HG03460 (cell line): ENCODE data around the gene CGRRF1.
A peak's percentile ranks its signal among the peaks of the same experiment; 100 is the strongest.

Experiments used
- ATAC-seq: cut with Tn5 transposase; IDR thresholded peaks from one replicate; pipeline ENCODE4 v1.9.1; 2021; ENCODE audit not compliant: unreplicated experiment

Gene CGRRF1

DNA sequence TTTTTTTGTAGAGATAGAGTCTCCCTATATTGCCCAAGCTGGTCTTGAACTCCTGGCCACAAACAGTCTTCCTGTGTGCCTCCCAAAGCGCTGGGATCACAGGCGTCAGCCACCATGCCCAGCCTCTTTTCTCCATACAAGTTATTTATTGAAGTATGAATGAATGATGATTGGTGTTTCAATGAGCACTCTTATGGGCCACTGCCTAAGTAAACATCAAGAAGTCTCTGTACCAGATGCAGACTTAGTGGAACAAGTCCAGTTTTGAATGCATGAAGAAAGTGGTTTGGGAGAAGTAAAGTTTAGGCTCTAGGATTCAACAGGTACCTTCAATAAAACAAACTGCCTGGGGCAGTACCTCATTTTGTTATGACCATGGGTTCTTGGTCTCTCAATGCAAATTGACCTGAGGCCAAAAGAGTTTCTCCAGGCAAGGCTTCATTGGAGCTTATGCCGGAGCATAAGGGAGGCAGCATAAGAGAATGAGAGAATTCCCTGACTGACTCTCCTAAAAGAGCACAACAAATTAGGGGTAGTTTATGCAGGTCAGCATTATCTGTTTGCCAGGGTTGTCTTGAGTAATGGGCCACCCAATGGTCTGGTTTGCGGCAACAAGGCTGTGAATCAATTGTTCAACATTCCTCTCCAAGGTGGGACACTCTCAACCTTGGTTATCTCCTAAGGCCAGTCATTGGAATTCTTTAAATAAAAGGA, 19.8 kb upstream of the CGRRF1 start:
- ATAC-seq: no peak

GRCh38 chr14:54490445-54491175, 19.1 kb upstream of the CGRRF1 start:
- no peak for ATAC-seq

DNA sequence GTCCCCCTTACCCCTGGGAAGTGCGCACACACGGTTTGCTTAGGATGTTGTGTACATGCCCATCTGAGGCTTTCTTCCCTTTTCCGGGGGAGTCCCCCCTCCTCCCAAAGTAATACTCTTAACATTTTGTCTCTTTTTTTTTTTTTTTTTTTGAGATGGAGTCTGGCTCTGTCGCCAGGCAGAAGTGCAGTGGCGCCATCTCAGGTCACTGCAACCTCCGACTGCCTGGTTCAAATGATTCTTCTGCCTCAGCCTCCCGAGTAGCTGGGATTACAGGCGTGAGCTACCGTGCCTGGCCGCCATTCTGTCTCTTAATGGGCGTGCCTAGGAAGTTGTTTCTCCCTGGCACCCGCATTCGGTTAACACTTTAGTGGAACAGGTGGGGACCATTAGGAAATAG, 16.4 kb upstream of the CGRRF1 start:
- ATAC-seq: no peak

GRCh38 chr14:54497224-54497623, 12.5 kb upstream of the CGRRF1 start:
- no peak for ATAC-seq

DNA sequence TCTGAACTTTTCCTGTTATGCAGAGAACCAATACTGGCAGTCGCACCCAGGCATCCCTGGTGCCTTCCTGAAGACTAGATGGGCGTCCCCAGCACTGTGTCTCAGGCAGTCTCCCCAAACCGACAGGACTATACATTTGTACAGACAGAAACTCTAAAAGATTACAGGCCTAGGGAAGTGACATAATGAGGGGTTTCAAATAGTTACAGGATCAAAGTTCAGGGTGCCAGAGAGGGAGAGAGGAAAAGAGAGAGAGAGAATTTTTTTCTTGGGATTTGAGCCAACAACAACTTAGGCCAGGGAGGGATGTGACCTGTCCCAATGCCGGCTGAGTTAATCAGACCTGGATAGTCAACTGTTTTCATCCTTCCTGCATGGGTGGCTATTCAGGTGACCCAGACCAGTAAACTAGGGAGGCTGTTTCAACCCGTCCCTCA, 11.6 kb upstream of the CGRRF1 start:
- ATAC-seq: no peak

- no peak for ATAC-seq
Observed at GRCh38 chr14:54498579-54498978, 11.1 kb upstream of the CGRRF1 start.

- ATAC-seq: no peak
Observed at GRCh38 chr14:54500744-54501143, 9.0 kb upstream of the CGRRF1 start.

DNA sequence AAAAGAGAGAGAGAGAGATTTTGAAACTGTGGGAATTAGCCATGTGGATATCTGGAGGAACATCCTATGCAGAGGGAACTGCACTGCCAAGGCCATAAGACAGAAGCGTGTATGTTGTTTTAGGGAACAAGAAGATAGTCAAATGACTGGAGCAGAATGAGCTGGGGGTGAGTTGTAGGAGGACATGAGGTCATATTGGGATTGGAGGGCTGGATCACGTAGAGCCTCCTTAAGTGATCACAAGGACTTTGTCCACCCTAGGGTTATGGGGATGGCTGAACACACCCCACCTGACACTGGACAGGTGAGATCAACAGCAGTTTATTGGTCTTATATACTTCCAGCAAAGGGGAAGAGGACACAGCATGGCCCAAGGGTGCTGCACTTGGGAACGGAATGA, 8.2 kb upstream of the CGRRF1 start:
- no peak for ATAC-seq

DNA sequence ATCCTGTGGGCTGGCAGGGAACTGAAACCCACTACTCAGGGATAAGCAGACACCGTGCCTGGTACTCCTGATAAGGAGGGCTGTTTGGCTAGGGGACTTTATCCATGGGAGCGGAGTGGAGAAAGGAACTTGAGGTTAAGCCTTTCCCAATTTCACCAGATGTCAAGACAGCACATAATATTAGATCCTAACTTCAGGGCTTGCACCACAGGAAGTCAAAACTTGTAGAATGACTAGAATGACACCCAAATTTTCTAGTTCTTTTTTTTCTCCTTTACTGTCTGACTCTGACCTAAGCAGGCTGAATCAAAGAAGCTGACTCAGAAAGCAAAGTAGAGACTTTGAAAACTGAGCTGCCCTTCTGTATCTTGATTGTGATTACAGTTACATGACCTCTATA, 7.1 kb upstream of the CGRRF1 start:
- ATAC-seq: no peak

- ATAC-seq: no peak
Observed at GRCh38 chr14:54503486-54503885, 6.2 kb upstream of the CGRRF1 start.

GRCh38 chr14:54512393-54512792, 2.7 kb downstream of the CGRRF1 start:
- ATAC-seq: no peak

- ATAC-seq: no peak
Observed at GRCh38 chr14:54515670-54516069, 6.0 kb downstream of the CGRRF1 start.

DNA sequence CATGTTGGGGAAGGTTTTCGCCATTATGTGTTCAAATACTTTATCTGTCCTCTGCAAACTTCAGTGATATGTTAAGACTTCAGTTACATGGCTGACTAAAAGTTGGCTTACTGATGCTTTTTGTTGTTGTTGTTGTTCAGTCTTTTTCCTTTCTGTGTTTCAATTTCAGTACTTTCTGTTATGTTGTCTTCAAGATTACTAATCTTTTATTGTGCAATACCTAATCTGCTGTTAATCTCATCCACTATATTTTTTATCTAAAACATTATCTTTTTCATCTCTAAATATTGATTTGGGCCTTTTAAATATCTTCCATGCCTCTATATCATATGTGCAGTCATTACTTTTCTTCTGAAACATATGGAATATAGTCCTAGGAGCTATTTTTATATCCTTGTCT, 7.0 kb downstream of the CGRRF1 start:
- no peak for ATAC-seq

DNA sequence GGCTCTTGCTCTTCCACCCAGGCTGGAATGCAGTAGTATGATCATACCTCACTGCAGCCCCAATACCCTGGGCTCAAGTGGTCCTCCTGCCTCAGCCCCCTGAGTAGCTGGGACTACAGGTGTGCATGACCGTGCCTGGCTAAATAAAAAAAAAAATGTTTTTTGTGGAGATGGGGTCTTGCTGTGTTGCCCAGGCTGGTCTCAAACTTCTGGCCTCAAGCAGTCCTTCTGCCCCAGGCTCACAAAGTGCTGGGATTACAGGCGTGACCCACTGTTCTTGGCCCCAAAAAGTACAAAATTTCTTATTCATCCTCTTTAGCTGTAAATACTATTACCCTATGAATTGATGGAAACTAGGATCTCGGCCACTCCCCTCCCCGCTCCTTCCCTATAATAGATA, 14.7 kb downstream of the CGRRF1 start:
- ATAC-seq: no peak

DNA sequence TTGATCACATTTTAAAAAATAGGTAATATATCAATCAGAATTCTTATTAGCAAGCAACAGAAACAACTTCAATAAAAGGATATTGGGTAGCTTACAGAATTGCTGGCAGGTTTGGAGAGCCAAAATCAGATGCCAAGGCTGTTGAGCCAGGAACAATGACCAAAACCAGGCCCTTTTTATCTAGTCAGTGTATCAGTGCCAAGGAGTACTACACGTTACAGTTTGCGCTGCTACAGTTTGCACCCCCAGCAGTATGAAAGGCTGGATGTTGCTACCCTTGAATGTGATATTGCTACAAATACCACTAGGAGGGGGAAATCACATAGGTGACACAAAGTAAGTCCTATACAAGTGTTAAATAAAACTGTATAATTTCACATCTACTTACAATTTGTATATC, 19.3 kb downstream of the CGRRF1 start:
- ATAC-seq: no peak

GRCh38 chr14:54529811-54530210, 20.1 kb downstream of the CGRRF1 start:
- no peak for ATAC-seq

DNA sequence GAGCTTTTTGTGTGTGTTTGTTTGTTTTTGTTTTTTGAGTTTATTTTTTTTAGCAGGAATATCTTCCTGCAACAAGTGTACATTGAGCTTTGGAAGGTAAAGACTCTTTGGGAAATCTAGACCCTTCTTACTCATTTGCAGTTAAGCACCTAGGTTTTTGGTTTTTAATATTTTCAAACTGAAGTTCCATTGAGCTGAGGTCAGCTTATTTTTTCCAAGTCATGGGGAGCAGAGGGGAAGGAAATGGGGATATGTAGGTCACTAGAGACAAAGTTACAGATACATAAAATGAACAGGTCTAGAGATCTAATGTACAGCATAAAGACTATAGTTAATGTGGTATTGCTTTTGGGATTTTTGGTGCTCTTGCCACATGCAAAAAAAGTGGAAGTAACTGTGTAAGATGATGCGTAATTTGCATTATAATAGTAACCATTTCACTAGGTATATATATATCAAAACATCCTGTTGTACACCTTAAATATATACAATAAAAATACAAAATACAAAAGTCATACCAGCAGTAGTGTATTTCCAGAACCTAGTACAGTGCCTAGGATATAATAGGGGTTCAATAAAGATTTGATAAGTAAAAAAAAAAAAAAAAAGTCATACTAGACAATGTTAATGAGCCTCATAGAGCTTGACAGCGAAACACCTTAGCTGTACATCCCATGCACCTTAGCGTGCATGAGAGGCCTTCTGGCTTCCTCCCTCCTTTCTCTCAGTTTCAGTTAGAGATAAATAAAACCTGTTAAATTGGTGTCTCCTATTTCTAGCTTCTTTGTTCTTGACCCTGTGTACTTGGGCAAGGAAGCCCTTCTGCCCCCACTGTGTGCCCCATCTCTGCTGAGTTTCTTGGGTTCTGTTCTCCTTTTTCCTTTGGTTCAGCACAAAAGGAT, 22.7 kb downstream of the CGRRF1 start:
- ATAC-seq: peak; percentile 95

- no peak for ATAC-seq
Observed at GRCh38 chr14:54533100-54533499, 23.4 kb downstream of the CGRRF1 start.

DNA sequence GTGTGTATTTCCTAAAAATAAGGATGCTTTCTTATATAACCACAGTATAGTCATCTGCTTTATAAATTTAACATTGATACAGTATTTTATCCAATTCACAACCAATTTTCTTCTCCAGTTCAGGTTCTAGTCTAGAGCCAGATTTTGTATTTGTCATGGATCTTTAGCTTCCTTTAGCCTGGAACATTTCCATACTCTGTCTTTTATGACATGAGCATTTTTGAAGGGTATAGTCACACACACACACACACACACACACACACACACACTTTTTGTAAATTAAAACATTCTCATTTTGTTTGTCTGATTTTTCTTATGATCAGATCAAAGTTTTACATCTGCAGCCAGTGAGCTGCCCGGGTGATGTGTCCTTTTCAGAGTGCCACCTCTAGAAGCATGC, 25.4 kb downstream of the CGRRF1 start:
- ATAC-seq: no peak

DNA sequence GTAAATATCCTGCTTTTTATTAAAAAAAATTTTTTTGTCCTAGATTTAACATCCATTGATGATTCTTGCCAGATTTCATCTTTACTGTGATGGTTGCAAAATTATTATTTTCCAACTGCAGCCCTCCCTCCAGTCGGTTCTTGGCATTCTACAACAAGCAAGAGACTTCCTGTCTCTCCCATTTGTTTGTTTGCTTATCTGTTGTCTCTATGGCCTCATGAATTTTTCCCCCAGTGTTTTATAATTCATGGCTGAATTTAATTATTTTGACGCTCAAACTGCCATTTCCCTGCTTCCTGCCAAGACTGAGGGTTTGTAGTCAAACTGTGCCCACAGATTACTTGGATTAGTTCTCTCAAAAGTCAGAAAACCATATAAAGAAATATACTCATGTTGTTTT, 25.9 kb downstream of the CGRRF1 start:
- ATAC-seq: no peak

DNA sequence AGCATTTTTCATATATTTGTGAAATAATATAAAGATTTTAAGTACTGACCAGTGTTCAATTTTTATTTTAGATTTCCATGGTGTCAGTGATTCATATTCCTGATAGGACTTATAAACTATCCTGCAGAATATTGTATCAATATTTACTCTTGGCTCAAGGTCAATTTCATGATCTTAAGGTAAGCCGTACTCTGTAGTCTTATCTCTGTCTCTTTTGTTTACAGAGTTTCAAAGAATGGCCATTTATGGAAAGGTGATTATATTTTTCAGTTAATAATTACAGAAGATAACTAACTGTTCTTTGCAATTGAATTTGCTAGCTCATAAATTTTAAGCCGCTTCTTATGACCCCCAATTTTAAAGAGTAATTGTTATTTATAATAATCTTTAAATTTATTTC, 27.9 kb downstream of the CGRRF1 start:
- no peak for ATAC-seq

- no peak for ATAC-seq
Observed at GRCh38 chr14:54538055-54538454, 28.3 kb downstream of the CGRRF1 start.
